ENCODE data around the gene CAMSAP1. TPM values are rescaled to one million over a fixed set of nuclear protein-coding genes. Genes with fewer than 3 reads are reported as not detected.

The CAMSAP1 gene
- total RNA-seq, 1 experiment from 2014 or later = 52.7 TPM

DNA sequence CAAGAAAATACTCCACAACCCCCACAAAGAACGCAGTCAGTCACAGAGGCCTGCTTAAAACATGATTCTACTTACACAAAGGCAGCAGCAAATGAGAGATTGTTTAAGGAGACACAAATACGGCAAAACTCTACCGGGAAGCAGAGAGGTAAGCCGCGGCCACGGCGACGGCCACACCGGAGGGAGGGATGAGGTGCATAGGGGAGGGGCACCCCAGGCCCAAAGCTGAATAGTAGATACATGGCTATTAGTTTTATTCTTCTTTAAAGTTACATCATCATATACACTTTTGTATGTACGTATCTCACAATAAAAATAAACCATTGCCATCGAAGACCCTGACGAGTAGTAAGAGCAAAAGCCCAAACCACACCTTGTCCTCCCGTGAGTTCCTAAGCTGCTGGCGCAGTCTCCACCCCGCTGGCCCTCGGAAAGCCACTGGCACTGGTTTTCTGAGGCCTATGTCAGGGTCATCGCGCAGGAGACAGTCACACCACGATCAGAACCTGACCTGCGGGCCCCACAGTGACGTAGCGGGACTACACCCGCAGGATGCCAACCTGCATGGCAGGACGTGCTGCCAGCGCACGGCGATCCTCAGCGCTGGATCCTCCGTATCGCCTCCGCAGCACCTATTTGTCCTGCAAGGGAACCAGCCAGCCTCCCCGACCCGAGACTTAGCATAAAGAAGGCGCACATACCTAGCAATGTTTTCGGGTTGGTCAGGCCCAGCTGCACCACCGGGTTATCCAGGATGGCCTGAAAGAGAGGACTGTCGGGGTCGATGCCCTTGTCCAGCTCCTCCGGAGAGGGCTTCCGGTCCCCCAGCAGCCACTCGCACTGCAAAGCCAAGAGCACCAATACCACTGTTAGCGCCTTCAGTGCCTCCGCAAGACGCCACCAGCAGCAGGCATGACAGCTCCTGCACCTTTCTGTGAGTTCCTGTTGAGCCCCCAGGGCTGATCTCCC, 30.5 kb upstream of the CAMSAP1 start:
- no peak overlapping the region for H2BK5ac ChIP-seq (ENCODE audit: insufficient read length, low read length)
- Mint-ChIP-seq H3K4me1 (no peaks in the 10 kb centered on the region), H3K36me3 (ENCODE audit: insufficient read depth in 1 of 3, low read depth in 3 of 3) (peaks cover 44 to 80% (median 76%) of the 10 kb centered on the region in 3 experiments), H3K27ac (no peak overlapping the region), H3K4me3 (no peak overlapping the region), H3K27me3 (ENCODE audit: low read depth) (no peaks in the 10 kb centered on the region), H3K9me3 (peaks cover 9 to 10% of the 10 kb centered on the region in 2 experiments; a peak in 4 of 5 replicates)
- no peak overlapping the region for H2BK20ac ChIP-seq (ENCODE audit: low read depth, low read length, poor library complexity, severe bottlenecking)
- H2BK15ac ChIP-seq (ENCODE audit: low read depth, low read length) = no peak overlapping the region
- TF ChIP-seq, protein P1, sequence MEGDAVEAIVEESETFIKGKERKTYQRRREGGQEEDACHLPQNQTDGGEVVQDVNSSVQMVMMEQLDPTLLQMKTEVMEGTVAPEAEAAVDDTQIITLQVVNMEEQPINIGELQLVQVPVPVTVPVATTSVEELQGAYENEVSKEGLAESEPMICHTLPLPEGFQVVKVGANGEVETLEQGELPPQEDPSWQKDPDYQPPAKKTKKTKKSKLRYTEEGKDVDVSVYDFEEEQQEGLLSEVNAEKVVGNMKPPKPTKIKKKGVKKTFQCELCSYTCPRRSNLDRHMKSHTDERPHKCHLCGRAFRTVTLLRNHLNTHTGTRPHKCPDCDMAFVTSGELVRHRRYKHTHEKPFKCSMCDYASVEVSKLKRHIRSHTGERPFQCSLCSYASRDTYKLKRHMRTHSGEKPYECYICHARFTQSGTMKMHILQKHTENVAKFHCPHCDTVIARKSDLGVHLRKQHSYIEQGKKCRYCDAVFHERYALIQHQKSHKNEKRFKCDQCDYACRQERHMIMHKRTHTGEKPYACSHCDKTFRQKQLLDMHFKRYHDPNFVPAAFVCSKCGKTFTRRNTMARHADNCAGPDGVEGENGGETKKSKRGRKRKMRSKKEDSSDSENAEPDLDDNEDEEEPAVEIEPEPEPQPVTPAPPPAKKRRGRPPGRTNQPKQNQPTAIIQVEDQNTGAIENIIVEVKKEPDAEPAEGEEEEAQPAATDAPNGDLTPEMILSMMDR (conservative IDR thresholded peaks at IDR 0.05) = no peak
- no CpG with 5 or more reads among the region's 44 CpGs for WGBS (ENCODE audit: extremely low coverage, insufficient read length, low lambda C conversion rate)
- no peak for DNase-seq
- no peaks in the 10 kb centered on the region for H3K9me3 ChIP-seq (ENCODE audit: control insufficient read depth, low read depth, low read length)
- H3K14ac ChIP-seq (ENCODE audit: insufficient read depth, low read length) = no peak overlapping the region
- no peak overlapping the region for H2AFZ ChIP-seq (ENCODE audit: low read length)
- no peak overlapping the region for H3K4me2 ChIP-seq (ENCODE audit: insufficient read depth, insufficient read length, low read length)
- no peaks in the 10 kb centered on the region for H3K79me1 ChIP-seq (ENCODE audit: insufficient read depth, low read depth, low read length, poor library complexity, severe bottlenecking)
- no peak overlapping the region for H4K5ac ChIP-seq (ENCODE audit: insufficient read length, low read depth, low read length)
- no peak overlapping the region for H2BK120ac ChIP-seq (ENCODE audit: low read depth, low read length, poor library complexity, severe bottlenecking)
- no peaks in the 10 kb centered on the region for H3K27me3 ChIP-seq (ENCODE audit: insufficient read depth, low read length)
- H4K8ac ChIP-seq (replicated peaks; ENCODE audit: insufficient read length, low read depth, low read length) = no peak overlapping the region
- H2AK5ac ChIP-seq (ENCODE audit: insufficient read length, low read length) = no peak overlapping the region
- no peak overlapping the region for H3K9ac ChIP-seq (ENCODE audit: extremely low read depth, insufficient read length, low read length)
- H4K20me1 ChIP-seq (ENCODE audit: control insufficient read depth, insufficient read depth, insufficient read length) = peaks cover 3% of the 10 kb centered on the region
- H3K4me1 ChIP-seq (ENCODE audit: insufficient read depth, low read length) = no peaks in the 10 kb centered on the region
- no peak overlapping the region for H3K4ac ChIP-seq (ENCODE audit: low read depth, low read length)
- no peak overlapping the region for H2BK12ac ChIP-seq (ENCODE audit: insufficient read length, low read depth, low read length)
- H3K18ac ChIP-seq (ENCODE audit: insufficient read length, low read depth, low read length) = no peak overlapping the region
- no peak overlapping the region for H4K91ac ChIP-seq (ENCODE audit: insufficient read length, low read depth, low read length)
- no peak overlapping the region for H3K27ac ChIP-seq (ENCODE audit: insufficient read length, low read depth, low read length)
- no peak overlapping the region for H3K56ac ChIP-seq (ENCODE audit: insufficient read length, low read depth, low read length)
- no peak overlapping the region for H3T11ph ChIP-seq (ENCODE audit: low read length)
- no peaks in the 10 kb centered on the region for H3K79me2 ChIP-seq (ENCODE audit: insufficient read depth, low read length)
- no peaks in the 10 kb centered on the region for H3K23me2 ChIP-seq (ENCODE audit: insufficient read length, low read depth, low read length, poor library complexity, severe bottlenecking)
- H3K23ac ChIP-seq (ENCODE audit: insufficient read length, low read depth, low read length) = no peak overlapping the region

Data from H9 (cell line).